C4-2B (cell line): ENCODE results near the gene GALNT1.

ENCODE experiments used
- H3K27ac ChIP-seq: fragments of 450-650 bp; 2 replicates; pipeline ENCODE4 v1.5.1; 2017
- ZFX ChIP-seq: fragments of 450-650 bp; IDR thresholded peaks from 2 replicates; pipeline ENCODE4 v1.6.1; 2017
- TF ChIP-seq, protein P1 (sequence below): fragments of 450-650 bp; conservative IDR thresholded peaks from 2 replicates; pipeline ENCODE4 v1.5.1; 2017; ENCODE audit warnings: mild to moderate bottlenecking

Gene GALNT1

DNA sequence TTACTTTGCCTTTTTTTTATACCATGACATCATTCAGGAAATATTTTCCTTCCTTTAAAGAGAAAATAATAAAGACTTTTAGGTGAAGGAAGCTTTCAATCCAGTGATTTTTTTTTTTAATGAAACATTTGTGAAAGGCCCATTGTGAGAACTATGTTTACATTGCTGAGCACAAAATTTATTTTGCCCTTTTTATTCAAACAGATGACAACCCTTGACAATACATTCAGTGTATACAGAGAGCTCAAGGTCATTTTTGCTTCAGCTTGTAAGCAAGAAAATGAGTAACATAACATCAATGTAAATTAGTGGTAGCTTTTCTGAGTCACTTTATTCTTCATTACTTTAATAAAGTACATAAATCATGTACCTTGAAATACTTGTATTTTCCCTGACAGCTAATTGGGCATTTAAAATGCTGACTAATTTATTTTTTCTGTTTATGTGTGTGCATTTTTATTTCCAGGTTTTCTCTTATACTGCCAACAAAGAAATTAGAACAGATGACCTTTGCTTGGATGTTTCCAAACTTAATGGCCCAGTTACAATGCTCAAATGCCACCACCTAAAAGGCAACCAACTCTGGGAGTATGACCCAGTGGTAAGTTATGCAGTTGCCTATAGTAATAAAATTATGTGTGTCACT lies 121.6 kb downstream of the GALNT1 start:
- H3K27ac ChIP-seq: no peak overlapping the region
- no peak for TF ChIP-seq ZFX
- TF ChIP-seq, protein P1, sequence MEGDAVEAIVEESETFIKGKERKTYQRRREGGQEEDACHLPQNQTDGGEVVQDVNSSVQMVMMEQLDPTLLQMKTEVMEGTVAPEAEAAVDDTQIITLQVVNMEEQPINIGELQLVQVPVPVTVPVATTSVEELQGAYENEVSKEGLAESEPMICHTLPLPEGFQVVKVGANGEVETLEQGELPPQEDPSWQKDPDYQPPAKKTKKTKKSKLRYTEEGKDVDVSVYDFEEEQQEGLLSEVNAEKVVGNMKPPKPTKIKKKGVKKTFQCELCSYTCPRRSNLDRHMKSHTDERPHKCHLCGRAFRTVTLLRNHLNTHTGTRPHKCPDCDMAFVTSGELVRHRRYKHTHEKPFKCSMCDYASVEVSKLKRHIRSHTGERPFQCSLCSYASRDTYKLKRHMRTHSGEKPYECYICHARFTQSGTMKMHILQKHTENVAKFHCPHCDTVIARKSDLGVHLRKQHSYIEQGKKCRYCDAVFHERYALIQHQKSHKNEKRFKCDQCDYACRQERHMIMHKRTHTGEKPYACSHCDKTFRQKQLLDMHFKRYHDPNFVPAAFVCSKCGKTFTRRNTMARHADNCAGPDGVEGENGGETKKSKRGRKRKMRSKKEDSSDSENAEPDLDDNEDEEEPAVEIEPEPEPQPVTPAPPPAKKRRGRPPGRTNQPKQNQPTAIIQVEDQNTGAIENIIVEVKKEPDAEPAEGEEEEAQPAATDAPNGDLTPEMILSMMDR: no peak

DNA sequence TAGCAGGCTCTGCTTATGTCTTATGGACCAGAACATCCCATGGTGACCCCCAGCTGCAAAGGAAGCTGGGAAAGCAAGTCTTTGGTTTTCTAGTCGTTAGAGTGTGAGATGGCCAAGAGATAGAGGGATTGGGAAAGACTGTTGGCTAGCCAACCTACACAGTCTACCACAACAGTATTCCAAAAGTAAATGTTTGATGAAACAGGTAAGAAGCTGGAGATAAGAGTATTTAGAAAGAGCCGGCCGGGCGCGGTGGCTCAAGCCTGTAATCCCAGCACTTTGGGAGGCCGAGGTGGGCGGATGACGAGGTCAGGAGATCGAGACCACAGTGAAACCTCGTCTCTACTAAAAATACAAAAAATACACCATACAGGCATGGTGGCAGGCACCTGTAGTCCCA lies 124.4 kb downstream of the GALNT1 start:
- H3K27ac ChIP-seq: no peak overlapping the region
- TF ChIP-seq, protein P1: no peak
- no peak for TF ChIP-seq ZFX

DNA sequence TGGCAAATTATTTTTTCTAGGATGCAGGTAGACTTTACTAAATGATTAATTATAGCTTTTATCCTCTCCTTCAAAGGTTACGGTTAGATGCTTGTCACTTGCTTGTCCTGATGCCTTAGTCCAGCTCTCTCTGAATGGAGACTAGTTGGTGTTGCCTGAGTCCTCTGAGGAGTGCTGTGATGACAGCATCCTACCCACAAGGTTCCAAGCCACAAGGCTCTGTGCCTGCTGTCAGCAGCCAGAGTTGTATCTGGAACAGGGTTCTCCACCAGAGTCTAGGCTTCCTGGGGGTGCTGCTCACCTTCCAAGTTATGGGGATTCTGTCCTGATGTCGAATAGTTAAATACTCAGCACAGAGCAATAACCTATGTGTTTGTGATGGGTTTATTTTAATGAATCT lies 125.7 kb downstream of the GALNT1 start:
- no peak overlapping the region for H3K27ac ChIP-seq
- TF ChIP-seq ZFX: no peak
- TF ChIP-seq, protein P1: no peak

DNA sequence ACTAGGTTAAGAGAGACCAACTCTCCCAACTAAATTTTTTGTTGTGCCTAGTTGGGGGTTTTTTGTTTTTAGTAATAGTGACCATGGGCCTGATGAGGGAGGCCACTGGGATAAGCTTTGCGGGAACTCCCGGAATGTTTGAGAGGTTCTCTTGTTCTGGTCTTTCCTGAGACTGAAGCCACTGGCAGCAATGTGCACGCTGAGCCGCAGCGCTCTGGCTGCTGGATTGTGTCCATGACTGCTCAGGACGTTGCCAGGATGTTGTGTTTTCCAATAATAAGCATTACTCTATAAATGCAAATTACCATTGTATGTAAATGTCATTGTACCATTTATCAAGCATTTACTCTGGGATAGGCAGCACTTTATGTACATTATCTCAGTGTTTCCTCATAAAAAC lies 126.1 kb downstream of the GALNT1 start:
- no peak overlapping the region for H3K27ac ChIP-seq
- TF ChIP-seq, protein P1: no peak
- TF ChIP-seq ZFX: no peak

DNA sequence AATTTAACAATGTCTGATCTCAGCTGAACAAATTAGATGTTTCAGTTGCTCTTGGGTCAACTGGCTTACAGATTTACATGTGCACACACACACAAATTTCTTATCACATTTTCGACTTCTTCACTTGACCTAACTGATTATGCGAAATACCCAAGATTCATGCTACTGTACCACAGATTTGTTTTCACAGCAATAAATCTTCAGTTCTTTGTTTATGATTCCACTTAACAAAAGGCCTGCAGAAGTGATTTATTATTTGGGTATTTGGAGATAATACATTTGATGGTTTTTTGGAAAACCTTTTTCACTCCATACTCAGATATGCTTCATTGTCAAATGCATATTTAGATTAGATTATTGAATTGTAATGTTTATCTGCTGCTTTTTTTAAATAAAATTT lies 129.0 kb downstream of the GALNT1 start:
- no peak for TF ChIP-seq ZFX
- TF ChIP-seq, protein P1: no peak
- H3K27ac ChIP-seq: no peak overlapping the region

DNA sequence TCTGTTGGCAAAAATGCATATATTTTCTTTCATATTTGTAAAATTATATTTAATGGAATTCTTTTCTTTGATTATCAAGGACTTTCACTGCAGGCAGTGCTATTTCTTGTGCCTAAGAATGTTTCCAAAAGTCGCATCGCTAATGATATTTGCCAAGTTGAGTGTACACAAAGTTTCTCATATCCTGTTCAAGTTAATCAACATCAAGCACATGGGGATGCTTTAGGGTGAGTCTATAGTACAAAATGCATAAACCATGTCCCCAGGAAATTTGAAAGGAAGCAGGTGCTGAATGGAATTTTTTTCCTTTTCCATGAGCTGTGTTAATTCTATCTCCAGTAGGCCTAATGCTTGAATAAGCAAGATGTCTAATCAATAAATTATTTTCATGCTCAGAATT lies 129.7 kb downstream of the GALNT1 start:
- no peak overlapping the region for H3K27ac ChIP-seq
- TF ChIP-seq, protein P1: no peak
- TF ChIP-seq ZFX: no peak

DNA sequence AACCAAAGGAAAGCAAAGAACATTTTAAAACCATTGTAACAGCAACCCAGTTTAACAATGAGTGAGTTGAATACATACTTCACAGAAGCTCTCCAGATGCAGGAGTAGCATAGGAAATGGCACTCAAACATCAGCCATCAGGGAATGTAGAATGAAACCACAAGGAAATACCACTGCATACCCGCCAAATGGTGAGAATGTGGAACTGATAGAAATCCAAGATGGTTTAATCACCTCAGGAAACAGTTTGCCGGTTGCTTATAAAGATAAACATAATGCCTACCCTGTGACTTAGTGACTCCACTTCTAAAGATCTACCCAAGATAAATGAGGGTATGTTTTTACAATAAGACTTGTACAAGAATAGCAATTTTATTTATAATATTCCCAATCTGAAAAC lies 132.0 kb downstream of the GALNT1 start:
- no peak overlapping the region for H3K27ac ChIP-seq
- TF ChIP-seq, protein P1: no peak
- TF ChIP-seq ZFX: no peak
